Small intestine (tissue), 7 donors: Measurements from ENCODE around the gene EFL1. TPM values are rescaled to one million over a fixed set of nuclear protein-coding genes. Genes with fewer than 3 reads are reported as not detected.

Experiments
- DNase-seq, 2 donors: peaks; one replicate each; pipeline versions ENCODE4 v3.0.0 to v3.0.0-alpha.2; 2013
- FAIRE-seq: peaks from 2 replicates; lab custom pipeline; 2012; peaks lifted over from hg19 to GRCh38; lab: Jason Lieb, UNC
- H3K27ac ChIP-seq, 3 donors: one replicate each; pipeline ENCODE4 v1.5.1; 2013; ENCODE audit warnings: low read length in 2 of 3, mild to moderate bottlenecking in 2 of 3, control low read depth in 1 of 3, inconsistent platforms in 1 of 3, low read depth in 1 of 3, moderate library complexity in 1 of 3
- H3K27me3 ChIP-seq, 3 donors: one replicate each; pipeline ENCODE4 v1.6.1; 2013; ENCODE audit warnings: low read length in 3 of 3, inconsistent platforms in 1 of 3; ENCODE audit not compliant: control insufficient read depth in 3 of 3, insufficient read depth in 3 of 3
- H3K36me3 ChIP-seq, 3 donors: one replicate each; pipeline ENCODE4 v1.6.1; 2013; ENCODE audit warnings: low read length in 3 of 3, inconsistent platforms in 1 of 3, low read depth in 1 of 3, mild to moderate bottlenecking in 1 of 3, moderate library complexity in 1 of 3; ENCODE audit not compliant: control insufficient read depth in 3 of 3, insufficient read depth in 2 of 3
- H3K4me1 ChIP-seq, 3 donors: one replicate each; pipeline ENCODE4 v1.6.1; 2013; ENCODE audit warnings: low read length in 2 of 3, inconsistent platforms in 1 of 3, low read depth in 1 of 3, mild to moderate bottlenecking in 1 of 3, moderate library complexity in 1 of 3; ENCODE audit not compliant: control insufficient read depth in 3 of 3, insufficient read depth in 2 of 3
- H3K4me3 ChIP-seq, 3 donors: one replicate each; pipeline ENCODE4 v1.5.1; 2013; ENCODE audit warnings: low read length in 3 of 3, control low read depth in 1 of 3, inconsistent platforms in 1 of 3, low read depth in 1 of 3, mild to moderate bottlenecking in 1 of 3, moderate library complexity in 1 of 3
- H3K9me3 ChIP-seq, 2 donors: one replicate each; pipeline ENCODE4 v1.6.1; 2013; ENCODE audit warnings: low read depth in 1 of 2, low read length in 1 of 2; ENCODE audit not compliant: control insufficient read depth in 2 of 2, insufficient read depth in 1 of 2
- WGBS, 3 donors: extraction: QIAGEN DNeasy Blood & Tissue Kit; methylation state at CpG; one replicate each; pipeline ENCODE4 v1.1.7; 2013; 5-methylcytosine and 5-hydroxymethylcytosine counted together
- polyA plus RNA-seq, 4 donors: library from polyadenylated mRNA; stranded (reverse) in 3 of 4; unstranded in 1 of 4; fragments of 200-250 nt in 3 of 4; fragments of 120-200 nt in 1 of 4; gene quantifications; one replicate each; pipeline versions ENCODE4 v1.2.1 to v1.2.3, GENCODE V29; 2013
- donor health status: healthy with polysubstance abuse.
- donor health status: control.
- donor health status: control.
- donor health status: Bipolar disorder and iron deficiency.
- donor health status: healthy.

The EFL1 gene
- polyA plus RNA-seq, 4 donors = 11.6 to 25.2 (median 13.4) TPM

DNA sequence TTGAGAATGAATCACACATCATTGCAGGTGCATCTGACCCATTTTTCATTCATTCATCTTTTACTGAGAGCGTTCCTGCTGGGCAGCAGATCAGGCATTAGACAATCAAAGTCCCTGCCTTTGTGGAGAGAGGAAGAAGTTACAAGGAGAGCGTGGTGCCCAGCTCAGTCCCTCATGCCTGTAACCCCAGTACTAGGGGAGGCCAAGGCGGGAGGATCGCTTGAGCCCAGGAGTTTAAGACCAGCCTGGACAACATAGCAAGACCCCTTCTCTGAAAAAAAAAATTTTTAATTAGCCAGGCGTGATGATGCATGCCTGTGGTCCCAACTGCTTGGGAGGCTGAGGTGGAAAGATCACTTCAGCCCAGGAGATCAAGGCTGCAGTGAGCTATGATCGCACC lies 181.8 kb downstream of the EFL1 start:
- WGBS, 3 donors = 83 to 89% (median 89%) methylated on average over 6 of the region's 6 CpGs
- Histone ChIP-seq H3K9me3 (no peaks in the 10 kb centered on the region), H3K27me3 (peaks cover 0 to 2% (median 0%) of the 10 kb centered on the region in 3 donors), H3K36me3 (no peaks in the 10 kb centered on the region), H3K4me1 (no peaks in the 10 kb centered on the region), H3K27ac (no peak overlapping the region), H3K4me3 (no peak overlapping the region)
- no peak for FAIRE-seq
- no peak for DNase-seq

Other genes with a start within 250 kb of the EFL1 start
- gene MEX3B, start 216.7 kb downstream of the EFL1 start, polyA plus RNA-seq = 1 to 10 TPM in 1 of 4 donors, under 1 TPM in 1, not detected in 2; 0.95 to 3.0 TPM
- gene SAXO2, start 84 bp upstream of the EFL1 start, polyA plus RNA-seq = 1 to 10 TPM in 2 of 4 donors, under 1 TPM in 1, not detected in 1; 0.37 to 5.1 (median 1.5) TPM
- gene GOLGA6L10, start 86.7 kb upstream of the EFL1 start, polyA plus RNA-seq = 1 to 10 TPM in 2 of 4 donors, under 1 TPM in 2; 0.67 to 5.7 (median 1.4) TPM
- gene GOLGA6L9, start 167.1 kb upstream of the EFL1 start, polyA plus RNA-seq = 1 to 10 TPM; 2.2 to 8.1 (median 3.6) TPM